ENCODE data around the gene LIN37.
A peak's percentile ranks its signal among the peaks of the same experiment; 100 is the strongest.

The LIN37 gene

DNA sequence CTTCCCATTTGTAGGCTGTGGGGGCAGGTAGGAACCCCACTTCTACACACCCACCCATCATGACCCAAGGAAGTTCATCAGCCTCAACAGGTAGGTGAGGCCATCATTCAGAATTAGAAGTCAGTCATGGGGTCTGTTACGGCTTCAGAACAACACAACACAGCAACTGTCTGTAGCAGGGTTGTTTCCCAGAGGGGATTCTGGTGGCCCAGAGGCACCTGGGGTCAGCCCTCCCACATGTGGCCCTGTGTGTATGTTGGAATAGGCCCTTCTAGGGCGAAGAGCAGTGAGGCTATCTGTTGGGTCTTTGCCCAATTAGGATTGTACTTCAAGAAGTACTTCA lies 9.5 kb upstream of the LIN37 start:
- H3K9me2 ChIP-seq (ENCODE audit: low read depth, low read length) = no peaks in the 10 kb centered on the region
- H3F3A ChIP-seq (ENCODE audit: insufficient read depth, low read length) = no peaks in the 10 kb centered on the region
- TF ChIP-seq EZH2 (IDR thresholded peaks at IDR 0.05; ENCODE audit: borderline replicate concordance, low read length) = no peak
- TF ChIP-seq, protein P1, sequence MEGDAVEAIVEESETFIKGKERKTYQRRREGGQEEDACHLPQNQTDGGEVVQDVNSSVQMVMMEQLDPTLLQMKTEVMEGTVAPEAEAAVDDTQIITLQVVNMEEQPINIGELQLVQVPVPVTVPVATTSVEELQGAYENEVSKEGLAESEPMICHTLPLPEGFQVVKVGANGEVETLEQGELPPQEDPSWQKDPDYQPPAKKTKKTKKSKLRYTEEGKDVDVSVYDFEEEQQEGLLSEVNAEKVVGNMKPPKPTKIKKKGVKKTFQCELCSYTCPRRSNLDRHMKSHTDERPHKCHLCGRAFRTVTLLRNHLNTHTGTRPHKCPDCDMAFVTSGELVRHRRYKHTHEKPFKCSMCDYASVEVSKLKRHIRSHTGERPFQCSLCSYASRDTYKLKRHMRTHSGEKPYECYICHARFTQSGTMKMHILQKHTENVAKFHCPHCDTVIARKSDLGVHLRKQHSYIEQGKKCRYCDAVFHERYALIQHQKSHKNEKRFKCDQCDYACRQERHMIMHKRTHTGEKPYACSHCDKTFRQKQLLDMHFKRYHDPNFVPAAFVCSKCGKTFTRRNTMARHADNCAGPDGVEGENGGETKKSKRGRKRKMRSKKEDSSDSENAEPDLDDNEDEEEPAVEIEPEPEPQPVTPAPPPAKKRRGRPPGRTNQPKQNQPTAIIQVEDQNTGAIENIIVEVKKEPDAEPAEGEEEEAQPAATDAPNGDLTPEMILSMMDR (IDR thresholded peaks at IDR 0.05; ENCODE audit: low read length) = no peak
- H4K20me1 ChIP-seq (ENCODE audit: insufficient read depth, low read length) = no peaks in the 10 kb centered on the region
- peaks cover 49% of the 10 kb centered on the region for H3K36me3 ChIP-seq (ENCODE audit: insufficient read depth, low read length)
- no peak overlapping the region for H3K4me2 ChIP-seq (ENCODE audit: low read length)
- H3K4me3 ChIP-seq (ENCODE audit: low read depth, low read length, poor library complexity, severe bottlenecking) = no peak overlapping the region
- peaks cover 39% of the 10 kb centered on the region for H3K4me1 ChIP-seq (ENCODE audit: insufficient read depth, low read length, severe bottlenecking)
- H3K79me2 ChIP-seq (ENCODE audit: insufficient read depth, low read length) = no peaks in the 10 kb centered on the region
- H3K27ac ChIP-seq (ENCODE audit: low read depth, low read length, poor library complexity, severe bottlenecking) = no peak overlapping the region
- no peak overlapping the region for H2AFZ ChIP-seq (ENCODE audit: low read length)
- H3K9me3 ChIP-seq (ENCODE audit: low read length) = no peaks in the 10 kb centered on the region
- no peak overlapping the region for H3K9ac ChIP-seq (ENCODE audit: low read length)
- H3K27me3 ChIP-seq (ENCODE audit: insufficient read depth, low read length) = no peaks in the 10 kb centered on the region

DNA sequence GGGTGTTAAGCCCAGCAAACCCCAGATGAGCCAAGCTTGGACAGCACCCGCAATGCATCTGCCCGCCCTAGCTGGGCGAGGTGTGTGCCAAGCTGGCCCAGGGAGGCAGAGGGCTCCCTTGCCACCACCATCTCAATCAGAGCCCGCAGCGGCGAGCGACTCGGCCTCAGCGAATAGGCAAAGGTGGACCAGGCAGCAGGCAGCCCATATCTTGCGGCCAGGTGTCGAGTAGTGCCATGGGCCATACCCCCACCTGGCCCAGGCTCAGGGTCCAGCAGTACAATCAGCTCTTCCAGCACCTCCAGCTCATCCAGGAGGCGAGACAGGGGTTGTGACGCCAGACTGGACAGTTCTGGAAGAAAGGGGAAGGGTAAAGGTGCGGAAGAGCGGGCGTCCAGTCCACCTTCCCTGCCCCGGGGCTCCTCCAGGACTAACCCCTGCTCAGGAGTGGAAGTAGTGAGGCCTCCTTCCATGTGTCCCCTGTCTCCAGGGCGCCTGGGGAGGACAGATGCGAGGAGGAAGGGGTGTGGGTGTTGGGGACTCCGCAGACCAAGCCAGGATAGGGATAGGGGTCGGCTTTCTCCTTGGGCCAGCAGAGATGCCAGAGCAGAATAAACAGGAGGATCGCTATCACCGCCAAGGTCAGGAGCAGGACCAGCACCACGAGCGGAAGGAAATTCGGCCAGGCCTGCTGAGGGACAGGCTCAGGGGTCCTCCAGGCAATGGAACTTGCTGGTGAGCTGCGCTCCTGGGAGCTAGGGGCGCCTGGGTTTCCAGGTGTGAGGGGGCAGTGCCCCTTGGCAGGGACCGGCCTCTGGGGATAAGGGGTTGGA lies 8.9 kb upstream of the LIN37 start:
- H3F3A ChIP-seq (ENCODE audit: insufficient read depth, low read length) = no peaks in the 10 kb centered on the region
- peak overlapping the region; percentile 98 for H3K4me2 ChIP-seq (ENCODE audit: low read length)
- TF ChIP-seq EZH2 (IDR thresholded peaks at IDR 0.05; ENCODE audit: borderline replicate concordance, low read length) = no peak
- TF ChIP-seq, protein P1 (IDR thresholded peaks at IDR 0.05; ENCODE audit: low read length) = no peak
- H3K27me3 ChIP-seq (ENCODE audit: insufficient read depth, low read length) = no peaks in the 10 kb centered on the region
- no peak overlapping the region for H3K27ac ChIP-seq (ENCODE audit: low read depth, low read length, poor library complexity, severe bottlenecking)
- H3K36me3 ChIP-seq (ENCODE audit: insufficient read depth, low read length) = peaks cover 42% of the 10 kb centered on the region
- no peak overlapping the region for H2AFZ ChIP-seq (ENCODE audit: low read length)
- H3K9me2 ChIP-seq (ENCODE audit: low read depth, low read length) = no peaks in the 10 kb centered on the region
- peak overlapping the region; percentile 72 for H3K9ac ChIP-seq (ENCODE audit: low read length)
- peaks cover 45% of the 10 kb centered on the region for H3K4me1 ChIP-seq (ENCODE audit: insufficient read depth, low read length, severe bottlenecking)
- peak overlapping the region; percentile 71 for H3K4me3 ChIP-seq (ENCODE audit: low read depth, low read length, poor library complexity, severe bottlenecking)
- H3K79me2 ChIP-seq (ENCODE audit: insufficient read depth, low read length) = no peaks in the 10 kb centered on the region
- H4K20me1 ChIP-seq (ENCODE audit: insufficient read depth, low read length) = no peaks in the 10 kb centered on the region
- H3K9me3 ChIP-seq (ENCODE audit: low read length) = no peaks in the 10 kb centered on the region

DNA sequence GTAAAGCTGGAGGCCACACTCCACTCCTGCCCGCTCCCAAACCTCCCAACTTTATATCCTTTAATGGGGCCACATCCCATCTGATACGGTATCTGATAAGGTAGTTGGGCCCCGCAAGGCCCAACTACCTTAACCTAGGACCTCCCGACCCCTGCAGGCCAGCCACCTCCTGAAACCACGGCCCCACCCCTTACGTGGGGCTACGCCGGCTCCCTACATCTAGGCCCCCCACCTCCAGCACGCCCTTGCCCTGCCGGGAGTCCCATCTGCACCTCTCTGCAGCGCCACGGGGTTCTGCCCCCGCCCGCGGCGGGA lies 8.3 kb upstream of the LIN37 start:
- peak overlapping the region; percentile 98 for H3K4me2 ChIP-seq (ENCODE audit: low read length)
- no peak overlapping the region for H3K27ac ChIP-seq (ENCODE audit: low read depth, low read length, poor library complexity, severe bottlenecking)
- peak overlapping the region; percentile 72 for H3K9ac ChIP-seq (ENCODE audit: low read length)
- H3K36me3 ChIP-seq (ENCODE audit: insufficient read depth, low read length) = peaks cover 37% of the 10 kb centered on the region
- H3F3A ChIP-seq (ENCODE audit: insufficient read depth, low read length) = no peaks in the 10 kb centered on the region
- H3K9me2 ChIP-seq (ENCODE audit: low read depth, low read length) = no peaks in the 10 kb centered on the region
- H4K20me1 ChIP-seq (ENCODE audit: insufficient read depth, low read length) = no peaks in the 10 kb centered on the region
- no peaks in the 10 kb centered on the region for H3K79me2 ChIP-seq (ENCODE audit: insufficient read depth, low read length)
- peak overlapping the region; percentile 71 for H3K4me3 ChIP-seq (ENCODE audit: low read depth, low read length, poor library complexity, severe bottlenecking)
- no peaks in the 10 kb centered on the region for H3K9me3 ChIP-seq (ENCODE audit: low read length)
- H2AFZ ChIP-seq (ENCODE audit: low read length) = no peak overlapping the region
- H3K27me3 ChIP-seq (ENCODE audit: insufficient read depth, low read length) = no peaks in the 10 kb centered on the region
- no peak for TF ChIP-seq EZH2 (IDR thresholded peaks at IDR 0.05; ENCODE audit: borderline replicate concordance, low read length)
- TF ChIP-seq, protein P1 (IDR thresholded peaks at IDR 0.05; ENCODE audit: low read length) = no peak
- peaks cover 46% of the 10 kb centered on the region for H3K4me1 ChIP-seq (ENCODE audit: insufficient read depth, low read length, severe bottlenecking)
